ENCODE measurements around the gene AR.

DNA sequence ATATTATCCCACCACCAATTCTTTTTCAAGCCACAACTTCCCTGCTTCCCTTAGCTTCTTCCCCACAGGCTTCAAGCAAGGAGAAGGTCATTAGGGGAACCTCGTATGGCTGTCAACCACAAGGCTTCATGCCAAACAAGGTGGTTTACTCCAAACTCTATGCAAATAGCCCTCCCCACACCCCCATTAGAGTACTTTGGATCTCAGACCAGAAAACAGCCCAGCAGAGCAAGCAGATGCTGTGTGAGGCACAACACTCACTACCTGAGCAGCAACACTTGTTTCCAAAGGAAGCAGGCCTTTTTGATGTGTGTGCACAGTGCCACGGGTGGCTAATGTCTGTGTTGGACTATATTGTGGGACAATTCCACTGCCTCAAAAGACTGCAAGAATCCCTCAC is 189.0 kb downstream of the AR start:
- TF ChIP-seq, protein P1, sequence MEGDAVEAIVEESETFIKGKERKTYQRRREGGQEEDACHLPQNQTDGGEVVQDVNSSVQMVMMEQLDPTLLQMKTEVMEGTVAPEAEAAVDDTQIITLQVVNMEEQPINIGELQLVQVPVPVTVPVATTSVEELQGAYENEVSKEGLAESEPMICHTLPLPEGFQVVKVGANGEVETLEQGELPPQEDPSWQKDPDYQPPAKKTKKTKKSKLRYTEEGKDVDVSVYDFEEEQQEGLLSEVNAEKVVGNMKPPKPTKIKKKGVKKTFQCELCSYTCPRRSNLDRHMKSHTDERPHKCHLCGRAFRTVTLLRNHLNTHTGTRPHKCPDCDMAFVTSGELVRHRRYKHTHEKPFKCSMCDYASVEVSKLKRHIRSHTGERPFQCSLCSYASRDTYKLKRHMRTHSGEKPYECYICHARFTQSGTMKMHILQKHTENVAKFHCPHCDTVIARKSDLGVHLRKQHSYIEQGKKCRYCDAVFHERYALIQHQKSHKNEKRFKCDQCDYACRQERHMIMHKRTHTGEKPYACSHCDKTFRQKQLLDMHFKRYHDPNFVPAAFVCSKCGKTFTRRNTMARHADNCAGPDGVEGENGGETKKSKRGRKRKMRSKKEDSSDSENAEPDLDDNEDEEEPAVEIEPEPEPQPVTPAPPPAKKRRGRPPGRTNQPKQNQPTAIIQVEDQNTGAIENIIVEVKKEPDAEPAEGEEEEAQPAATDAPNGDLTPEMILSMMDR (IDR thresholded peaks at IDR 0.05; ENCODE audit: extremely low read depth in 1 of 2, insufficient read depth in 1 of 2, low read depth in 1 of 2, low read length in 2 of 2) = no peak
- TF ChIP-seq POLR2AphosphoS5 (IDR thresholded peaks at IDR 0.05; ENCODE audit: insufficient read depth, low read depth, low read length) = no peak
- TF ChIP-seq EZH2 (IDR thresholded peaks at IDR 0.05; ENCODE audit: borderline replicate concordance, low read depth, low read length, severe bottlenecking) = no peak
- no peak for TF ChIP-seq POLR2A (IDR thresholded peaks at IDR 0.05; ENCODE audit: low read depth, low read length)
- no peak for TF ChIP-seq JUN (IDR thresholded peaks at IDR 0.05; ENCODE audit: borderline replicate concordance, insufficient read depth, insufficient read length, low read depth)
